ENCODE data around the gene ABCA7.

Gene ABCA7

DNA sequence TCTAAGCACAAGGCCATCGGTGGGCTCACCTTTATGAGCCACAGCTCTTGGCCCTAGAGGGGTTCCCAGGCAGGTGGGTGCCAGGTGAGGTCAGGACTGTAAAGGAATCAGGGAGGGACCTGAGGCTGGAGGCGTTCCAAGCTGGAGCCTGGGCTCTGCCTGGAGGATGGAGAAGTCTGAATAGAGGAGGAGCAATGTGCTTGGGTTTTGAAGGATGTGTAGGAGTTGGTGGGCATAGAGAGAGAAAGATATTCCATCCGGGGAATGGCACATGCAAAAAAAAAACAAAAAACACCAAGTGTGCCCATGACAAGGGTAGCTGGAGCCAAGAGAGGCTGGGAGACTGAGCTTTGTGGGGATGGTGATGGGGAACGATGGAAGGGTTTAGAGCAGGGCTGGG is 37.3 kb upstream of the ABCA7 start:
- DNase-seq (ENCODE audit: low read depth, low spot score) = no peak

DNA sequence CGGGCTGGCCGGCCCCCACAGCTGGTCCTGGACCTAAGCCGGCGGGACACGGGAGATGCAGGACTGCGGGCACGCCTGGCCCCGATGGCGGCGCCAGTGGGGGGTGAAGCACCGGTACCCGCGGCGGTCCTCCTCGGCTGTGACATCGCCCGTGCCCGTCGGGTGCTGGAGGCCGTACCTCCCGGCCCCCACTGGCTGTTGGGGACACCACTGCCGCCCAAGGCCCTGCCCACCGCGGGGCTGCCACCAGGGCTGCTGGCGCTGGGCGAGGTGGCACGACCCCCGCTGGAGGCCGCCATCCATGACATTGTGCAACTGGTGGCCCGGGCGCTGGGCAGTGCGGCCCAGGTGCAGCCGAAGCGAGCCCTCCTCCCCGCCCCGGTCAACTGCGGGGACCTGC is 36.6 kb upstream of the ABCA7 start:
- no peak for DNase-seq (ENCODE audit: low read depth, low spot score)

DNA sequence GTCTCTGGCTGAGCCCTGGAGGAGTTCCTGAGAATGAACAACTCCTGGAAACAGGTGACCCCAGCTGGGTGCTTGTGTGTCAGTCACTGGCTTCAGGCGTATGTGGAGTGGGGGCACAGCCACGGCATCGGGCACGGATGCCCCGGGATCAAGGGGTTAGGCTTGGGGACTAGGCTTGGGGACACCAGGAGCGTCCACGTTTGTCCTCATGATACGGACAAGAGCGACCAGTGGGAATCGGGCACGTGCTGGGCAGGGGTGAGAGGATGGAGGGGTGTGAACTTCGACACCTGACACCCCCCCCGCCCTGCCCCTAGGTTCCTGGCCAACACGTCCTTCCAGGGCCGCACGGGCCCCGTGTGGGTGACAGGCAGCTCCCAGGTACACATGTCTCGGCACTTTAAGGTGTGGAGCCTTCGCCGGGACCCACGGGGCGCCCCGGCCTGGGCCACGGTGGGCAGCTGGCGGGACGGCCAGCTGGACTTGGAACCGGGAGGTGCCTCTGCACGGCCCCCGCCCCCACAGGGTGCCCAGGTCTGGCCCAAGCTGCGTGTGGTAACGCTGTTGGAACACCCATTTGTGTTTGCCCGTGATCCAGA is 35.6 kb upstream of the ABCA7 start:
- DNase-seq (ENCODE audit: low read depth, low spot score) = no peak

DNA sequence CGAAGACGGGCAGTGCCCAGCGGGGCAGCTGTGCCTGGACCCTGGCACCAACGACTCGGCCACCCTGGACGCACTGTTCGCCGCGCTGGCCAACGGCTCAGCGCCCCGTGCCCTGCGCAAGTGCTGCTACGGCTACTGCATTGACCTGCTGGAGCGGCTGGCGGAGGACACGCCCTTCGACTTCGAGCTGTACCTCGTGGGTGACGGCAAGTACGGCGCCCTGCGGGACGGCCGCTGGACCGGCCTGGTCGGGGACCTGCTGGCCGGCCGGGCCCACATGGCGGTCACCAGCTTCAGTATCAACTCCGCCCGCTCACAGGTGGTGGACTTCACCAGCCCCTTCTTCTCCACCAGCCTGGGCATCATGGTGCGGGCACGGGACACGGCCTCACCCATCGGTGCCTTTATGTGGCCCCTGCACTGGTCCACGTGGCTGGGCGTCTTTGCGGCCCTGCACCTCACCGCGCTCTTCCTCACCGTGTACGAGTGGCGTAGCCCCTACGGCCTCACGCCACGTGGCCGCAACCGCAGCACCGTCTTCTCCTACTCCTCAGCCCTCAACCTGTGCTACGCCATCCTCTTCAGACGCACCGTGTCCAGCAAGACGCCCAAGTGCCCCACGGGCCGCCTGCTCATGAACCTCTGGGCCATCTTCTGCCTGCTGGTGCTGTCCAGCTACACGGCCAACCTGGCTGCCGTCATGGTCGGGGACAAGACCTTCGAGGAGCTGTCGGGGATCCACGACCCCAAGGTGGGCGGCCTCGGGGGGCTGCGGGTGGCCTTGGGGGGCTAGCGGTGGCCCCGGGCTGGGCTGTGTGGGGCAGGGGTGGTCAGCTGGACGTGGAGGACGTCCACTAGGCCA is 34.9 kb upstream of the ABCA7 start:
- no peak for DNase-seq (ENCODE audit: low read depth, low spot score)

DNA sequence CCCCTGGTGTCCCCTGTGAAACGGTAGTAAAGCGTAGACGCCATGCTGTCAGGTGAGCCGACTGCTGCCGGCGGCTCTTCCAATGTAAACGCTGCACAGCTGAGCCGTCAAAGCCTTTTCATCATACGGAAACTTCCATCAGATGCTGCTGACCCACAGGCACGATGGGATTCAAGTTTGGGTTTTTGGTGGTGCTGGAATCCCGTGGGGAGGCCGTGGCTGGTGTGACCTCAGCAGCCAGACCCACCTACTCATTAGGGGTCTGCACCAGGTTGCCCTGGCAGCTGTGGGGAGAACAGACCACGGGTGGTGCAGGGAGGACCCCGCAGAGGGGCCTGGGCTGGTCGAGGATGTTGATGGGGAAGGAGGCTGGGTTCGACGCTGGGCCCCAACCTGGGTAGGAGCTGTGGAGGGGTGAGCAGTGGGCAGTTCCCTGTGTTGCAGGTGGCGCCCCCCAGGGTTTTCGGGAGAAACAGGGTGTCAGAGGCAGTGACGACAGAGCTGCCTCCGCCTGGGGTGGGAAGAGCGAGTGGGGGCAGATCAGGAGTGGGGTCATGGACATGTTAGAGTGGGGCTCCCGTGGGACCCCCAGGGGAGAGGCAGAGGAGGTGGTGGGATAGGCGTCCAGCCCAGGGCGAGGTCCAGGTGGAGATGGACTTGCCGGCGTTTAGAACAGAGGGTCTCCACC is 33.1 kb upstream of the ABCA7 start:
- no peak for DNase-seq (ENCODE audit: low read depth, low spot score)

DNA sequence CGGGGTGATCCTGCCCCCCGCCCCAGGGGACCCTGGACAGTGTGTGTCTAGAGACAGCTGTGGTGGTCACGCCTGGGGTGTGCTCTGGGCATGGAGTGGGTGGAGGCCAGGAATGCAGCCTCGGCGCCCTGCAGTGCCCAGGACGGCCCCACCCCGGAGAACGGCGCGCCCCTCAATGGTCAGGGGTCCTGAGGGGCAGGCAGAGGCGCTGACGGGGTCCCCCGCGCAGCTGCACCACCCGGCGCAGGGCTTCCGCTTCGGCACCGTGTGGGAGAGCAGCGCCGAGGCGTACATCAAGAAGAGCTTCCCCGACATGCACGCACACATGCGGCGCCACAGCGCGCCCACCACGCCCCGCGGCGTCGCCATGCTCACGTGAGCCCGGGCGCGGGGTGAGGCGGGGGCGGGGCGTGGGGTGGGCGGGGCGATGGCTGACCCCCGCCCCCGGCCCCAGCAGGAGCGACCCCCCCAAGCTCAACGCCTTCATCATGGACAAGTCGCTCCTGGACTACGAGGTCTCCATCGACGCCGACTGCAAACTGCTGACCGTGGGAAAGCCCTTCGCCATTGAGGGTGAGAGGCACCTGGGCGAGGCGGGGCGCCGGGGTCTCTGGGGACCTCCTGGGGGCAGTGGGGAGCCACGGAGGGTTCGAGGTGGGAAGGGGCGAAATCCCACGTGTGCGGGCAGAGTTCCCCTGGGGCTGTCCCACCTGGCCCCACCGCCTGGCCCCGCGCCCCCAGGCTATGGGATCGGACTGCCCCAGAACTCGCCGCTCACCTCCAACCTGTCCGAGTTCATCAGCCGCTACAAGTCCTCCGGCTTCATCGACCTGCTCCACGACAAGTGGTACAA is 32.3 kb upstream of the ABCA7 start:
- DNase-seq (ENCODE audit: low read depth, low spot score) = no peak

DNA sequence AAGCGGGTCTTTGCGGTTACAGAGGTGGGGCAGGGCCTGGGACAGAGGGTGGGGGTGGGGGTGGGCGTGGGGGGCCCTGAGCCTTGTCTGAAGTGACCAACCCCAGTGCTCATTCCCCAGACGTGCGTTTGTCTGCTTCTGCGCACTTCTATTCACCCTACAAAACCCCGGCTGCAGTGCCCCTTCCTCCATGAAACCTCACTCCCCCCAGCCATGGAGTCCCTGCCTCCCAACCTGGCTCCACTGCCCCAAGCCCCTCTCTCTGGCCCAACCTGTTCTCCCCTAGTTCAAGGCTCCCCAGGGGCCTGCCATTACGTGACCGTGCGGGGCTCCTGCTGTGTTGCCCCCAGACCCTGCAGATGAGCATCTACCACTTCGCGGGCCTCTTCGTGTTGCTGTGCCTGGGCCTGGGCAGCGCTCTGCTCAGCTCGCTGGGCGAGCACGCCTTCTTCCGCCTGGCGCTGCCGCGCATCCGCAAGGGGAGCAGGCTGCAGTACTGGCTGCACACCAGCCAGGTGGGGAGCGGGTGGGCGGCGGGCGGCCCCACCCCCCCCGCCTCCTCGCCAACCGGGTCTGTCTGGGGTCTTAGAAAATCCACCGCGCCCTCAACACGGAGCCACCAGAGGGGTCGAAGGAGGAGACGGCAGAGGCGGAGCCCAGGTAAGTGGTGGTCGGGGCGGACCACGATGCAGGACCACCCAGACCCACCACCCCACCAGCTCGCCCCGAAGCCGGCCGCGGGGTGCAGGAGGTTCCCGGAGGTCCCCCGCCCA is 31.5 kb upstream of the ABCA7 start:
- no peak for DNase-seq (ENCODE audit: low read depth, low spot score)

DNA sequence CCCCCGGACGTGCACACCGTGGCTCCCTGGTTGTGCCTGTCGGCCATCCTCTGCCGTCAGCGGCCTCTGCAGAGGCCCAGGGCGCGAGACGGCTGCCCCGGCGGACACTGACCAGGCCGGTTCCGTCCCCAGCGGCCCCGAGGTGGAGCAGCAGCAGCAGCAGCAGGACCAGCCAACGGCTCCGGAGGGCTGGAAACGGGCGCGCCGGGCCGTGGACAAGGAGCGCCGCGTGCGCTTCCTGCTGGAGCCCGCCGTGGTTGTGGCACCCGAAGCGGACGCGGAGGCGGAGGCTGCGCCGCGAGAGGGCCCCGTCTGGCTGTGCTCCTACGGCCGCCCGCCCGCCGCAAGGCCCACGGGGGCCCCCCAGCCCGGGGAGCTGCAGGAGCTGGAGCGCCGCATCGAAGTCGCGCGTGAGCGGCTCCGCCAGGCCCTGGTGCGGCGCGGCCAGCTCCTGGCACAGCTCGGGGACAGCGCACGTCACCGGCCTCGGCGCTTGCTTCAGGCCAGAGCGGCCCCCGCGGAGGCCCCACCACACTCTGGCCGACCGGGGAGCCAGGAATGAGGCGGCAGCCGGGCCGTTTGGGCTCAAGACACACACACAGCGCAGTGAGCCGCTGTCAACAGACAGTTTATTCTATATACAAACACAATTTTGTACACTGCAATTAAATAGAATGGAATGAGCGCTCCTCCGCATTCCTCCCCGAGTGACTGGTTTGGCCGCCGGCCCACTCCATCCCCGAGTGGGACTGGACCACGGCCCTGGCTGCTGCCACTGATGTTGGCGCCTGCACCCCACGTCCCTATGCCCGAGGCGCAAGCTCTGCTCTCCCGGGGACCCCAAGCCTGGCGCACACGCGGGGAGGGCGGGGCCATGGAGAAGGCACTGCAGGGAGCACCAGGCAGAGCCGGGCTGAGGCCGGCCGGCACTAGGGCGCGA is 30.6 kb upstream of the ABCA7 start:
- DNase-seq (ENCODE audit: low read depth, low spot score) = no peak

DNA sequence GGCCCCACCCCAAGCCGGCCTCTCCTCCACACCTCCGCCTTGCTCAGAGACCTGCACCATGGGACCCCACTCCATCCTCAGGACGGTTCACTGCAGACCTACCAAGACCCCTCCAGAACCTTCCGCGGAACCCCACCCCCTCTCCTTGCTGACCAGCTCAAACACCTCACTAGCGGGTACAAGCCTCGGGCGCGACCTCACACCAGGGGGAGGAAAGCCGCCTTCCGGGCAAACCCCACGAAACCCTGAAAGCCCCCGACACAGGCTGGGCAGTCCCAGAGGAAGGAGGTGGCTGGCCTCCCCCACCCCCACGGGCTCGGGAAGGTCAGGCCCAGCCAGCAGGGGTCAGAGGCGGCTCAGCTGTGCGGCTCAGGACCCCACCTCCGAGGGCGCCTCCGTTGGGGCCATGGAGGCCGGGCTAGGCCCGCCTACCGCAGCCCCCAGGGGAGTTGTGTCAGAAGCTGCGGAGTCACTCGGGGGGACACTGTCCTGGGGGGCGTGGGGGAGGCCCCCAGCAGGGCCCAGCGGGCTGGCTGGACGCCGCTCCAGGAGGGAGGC is 29.8 kb upstream of the ABCA7 start:
- no peak for DNase-seq (ENCODE audit: low read depth, low spot score)

DNA sequence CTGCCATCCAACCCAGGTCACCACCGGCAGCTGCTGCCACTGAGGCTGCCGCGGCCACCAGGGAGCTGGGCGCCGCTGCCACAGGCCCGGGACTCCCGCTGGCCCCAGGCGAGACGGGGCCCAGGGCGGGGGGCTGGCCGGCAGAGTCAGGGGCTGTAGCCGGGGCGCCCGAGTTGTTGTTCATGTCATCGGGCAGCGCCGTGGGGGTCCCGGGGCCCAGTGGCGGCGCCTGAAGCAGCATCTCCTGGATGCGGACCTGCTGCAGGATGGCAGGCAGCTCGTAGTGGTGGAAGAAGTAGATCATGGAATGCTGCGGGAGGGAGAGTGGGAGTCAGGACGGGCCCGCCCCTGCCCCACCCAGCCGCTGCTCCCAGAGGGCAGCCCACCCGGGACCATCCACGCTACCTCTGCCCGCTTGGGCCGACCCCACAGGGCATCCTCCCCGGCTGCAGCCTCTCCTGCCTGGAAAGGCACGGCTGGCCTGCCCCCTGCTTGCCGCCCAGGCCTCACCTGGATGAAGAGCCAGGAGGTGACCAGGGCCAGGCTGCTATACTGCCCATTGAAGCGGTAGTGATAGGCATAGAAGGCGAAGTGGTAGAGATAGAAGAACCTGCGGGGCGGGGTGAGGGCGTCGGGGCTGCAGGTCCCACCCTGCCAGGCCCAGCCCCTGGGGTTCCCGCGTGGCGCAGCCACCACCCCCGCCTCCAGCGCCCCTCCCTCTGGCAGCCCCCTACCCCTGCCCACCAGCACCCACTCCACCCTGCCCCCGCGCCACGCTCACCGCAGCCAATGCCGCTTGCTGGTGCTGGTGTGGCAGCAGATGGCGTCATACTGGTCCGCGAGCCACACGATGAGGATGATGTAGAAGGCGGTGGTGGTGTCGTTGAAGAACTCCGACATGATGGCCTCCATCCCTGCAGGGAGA is 29.1 kb upstream of the ABCA7 start:
- no peak for DNase-seq (ENCODE audit: low read depth, low spot score)

DNA sequence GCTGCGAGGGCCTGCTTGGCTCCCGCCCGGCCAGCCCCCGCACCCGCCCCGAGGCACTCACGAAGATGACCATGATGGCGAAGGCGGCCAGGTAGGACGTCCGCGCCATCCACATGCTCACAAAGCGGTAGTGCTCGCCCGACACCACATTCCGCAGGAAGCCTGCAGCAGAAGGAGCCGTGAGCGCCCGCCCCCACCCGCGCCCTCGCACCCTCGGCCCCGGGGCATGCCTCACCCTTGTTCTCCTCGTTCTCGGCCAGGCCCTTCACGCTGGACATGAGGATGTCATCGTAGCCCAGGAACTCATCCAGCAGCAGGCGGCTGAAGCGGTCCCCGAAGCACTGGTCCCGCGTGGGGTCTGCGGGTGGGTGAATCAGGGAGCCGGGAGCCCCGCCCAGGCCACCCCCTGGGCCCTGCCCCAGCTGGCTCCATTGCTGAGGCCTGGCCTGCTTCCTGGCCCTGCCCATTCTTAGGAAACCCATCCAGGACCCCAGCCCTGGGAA is 28.0 kb upstream of the ABCA7 start:
- no peak for DNase-seq (ENCODE audit: low read depth, low spot score)

DNA sequence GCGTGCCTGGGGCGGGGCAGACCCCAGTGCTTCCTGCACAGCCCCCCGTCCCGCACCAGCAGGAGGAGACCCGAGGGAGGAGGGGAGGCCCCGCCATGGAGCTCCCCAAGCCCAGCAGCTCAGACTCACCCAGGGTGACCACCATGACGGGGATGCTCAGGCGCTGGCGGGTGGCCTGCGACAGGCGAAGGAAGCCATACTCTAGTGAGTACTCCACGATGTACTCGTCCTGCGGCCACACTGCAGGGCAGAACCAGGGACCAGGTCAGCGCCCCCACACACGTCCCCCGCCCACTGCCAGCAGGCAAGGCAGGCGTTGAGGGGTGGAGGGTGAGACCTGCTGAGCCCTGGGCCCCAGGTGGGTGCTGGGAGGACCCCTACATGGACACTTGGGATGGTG is 27.6 kb upstream of the ABCA7 start:
- no peak for DNase-seq (ENCODE audit: low read depth, low spot score)

DNA sequence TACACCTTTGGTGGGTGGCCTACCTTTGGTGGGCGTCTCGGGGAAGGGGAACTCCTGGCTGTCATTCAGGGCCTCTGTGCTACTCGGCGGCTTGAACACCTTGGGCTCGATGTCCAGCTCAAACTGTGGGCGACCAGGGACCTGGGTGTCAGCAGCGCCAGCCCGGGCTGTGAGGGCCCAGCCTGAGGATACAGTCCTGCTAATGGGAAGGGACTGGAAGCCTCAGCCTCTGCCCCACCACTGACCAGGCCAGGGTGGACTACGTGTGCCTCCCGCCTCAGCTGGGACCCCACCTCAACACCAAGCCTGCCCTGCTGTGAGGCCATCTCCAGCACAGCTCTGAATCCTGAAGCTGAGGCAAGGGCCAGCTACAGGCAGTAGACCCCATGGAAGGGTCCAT is 26.7 kb upstream of the ABCA7 start:
- DNase-seq (ENCODE audit: low read depth, low spot score) = no peak

DNA sequence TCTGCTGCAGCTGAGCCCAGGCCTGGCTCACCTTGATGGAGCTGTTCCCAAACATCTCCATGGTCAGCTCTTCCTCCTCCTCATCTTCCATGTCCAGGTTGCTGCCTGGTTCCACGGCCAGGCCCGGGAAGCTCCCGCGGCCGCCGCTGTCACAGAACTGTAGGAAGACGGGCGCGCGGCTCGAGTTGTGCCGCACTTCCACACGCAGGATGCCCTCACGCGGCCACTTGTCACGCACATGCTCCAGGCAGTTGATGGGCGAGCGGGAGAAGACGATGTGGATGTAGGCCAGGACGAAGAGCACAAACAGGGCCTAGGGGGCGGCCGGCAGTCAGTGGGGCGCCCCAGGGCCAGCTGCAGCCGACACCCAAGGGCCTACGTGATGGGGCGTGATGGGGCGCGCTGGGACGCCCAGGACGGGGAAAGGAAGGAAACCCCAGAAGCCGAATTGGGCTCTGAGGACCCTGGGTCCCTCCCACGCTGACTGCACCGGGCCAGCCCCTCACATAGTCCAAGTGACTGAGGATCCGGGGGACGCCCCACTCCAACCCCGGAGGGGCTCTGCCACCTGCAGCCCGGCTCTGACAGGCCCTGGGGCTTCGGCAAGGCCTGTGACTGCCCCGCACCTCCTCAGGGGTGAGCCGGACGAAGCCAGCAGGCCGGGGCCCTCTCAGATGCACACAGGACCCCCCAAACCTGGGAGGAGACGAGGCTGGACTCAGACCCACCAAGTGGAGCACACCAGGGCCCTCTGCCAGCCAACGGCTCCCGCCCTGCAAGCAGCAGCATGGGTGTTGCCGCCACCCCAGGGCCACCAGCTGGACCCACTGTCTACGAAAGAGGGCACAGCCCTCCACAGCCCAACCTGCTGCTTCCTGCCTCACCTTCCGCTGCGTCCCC is 25.5 kb upstream of the ABCA7 start:
- no peak for DNase-seq (ENCODE audit: low read depth, low spot score)

DNA sequence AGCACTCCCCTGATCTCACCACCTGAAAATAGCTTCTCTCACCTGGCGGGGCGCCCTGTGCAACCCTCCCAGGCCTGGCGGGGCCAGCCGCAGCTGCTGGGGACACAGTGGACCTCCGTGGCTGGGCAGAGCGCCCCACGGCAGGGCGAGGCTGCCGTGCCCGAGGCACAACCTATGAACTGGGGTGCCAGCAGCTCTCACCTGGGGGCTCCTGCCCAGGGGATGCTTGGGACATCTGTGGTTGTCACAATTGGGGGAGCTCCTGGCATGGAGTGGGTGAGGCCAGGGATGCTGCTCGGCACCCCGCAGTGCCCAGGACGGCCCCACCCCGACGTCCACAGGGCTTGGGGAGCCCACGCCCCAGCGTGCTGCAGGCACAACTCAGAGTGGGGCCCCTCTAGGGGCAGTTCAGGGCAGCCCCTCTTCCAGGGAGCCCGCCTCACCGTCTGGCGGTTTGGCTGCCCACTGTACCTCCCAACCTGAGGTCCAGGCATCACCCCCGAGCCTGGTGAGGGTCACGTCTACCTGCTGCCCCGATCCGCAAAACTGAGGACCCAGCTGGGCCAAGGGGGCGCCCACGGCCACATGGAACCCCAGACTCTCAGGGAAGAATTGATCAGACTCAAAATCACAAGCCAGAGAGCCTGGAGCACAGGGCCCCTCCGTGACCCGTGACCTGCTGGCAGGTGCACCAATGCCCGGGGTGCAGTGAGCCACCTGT is 24.7 kb upstream of the ABCA7 start:
- DNase-seq (ENCODE audit: low read depth, low spot score) = no peak

DNA sequence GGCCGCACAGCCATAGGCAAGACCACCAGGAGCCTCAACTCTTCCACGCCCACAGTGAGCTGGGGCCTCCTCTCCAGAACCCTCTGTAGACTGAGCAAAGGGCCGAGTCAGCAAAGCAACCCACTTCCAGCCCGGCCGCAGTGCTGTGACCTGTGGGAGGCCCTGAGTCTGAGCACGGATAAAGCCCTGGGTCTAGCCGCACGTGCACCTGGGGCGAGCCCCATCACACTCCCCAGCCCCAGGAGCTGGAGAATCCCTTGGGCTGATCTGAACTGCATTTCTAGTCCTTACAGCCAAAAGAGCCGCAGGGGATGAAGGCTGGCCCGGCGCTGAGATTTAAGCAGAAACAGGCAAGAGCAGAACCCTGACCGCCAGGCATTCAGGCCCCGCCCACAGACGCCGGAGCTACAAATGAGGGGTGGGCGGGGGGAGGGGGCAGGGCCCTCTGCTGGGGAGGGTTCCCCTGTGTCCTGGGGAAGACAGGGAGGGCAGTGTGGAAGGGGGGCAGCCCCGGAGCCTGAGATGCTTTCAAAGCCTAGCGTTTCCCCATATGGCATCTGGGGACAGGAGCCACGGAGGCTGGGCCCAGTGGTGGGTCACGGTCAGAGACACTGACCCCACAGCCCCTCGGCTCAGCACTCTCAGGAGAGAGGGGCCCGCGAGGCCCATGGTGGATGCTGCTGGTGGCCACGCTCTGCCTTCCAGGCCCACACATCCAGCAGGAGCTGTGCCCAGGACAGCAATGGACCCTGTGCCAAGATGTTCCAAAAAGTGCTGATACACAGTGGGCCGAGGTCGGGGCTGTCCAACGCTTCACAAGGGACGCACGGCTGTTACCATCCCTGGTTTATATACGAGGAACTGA is 23.9 kb upstream of the ABCA7 start:
- no peak for DNase-seq (ENCODE audit: low read depth, low spot score)

All from smooth muscle cell of the brain vasculature (primary cell).